Measurements from ENCODE around the gene REEP5. TPM values are rescaled to one million over a fixed set of nuclear protein-coding genes. Genes with fewer than 3 reads are reported as not detected.

Gene REEP5
- total and polyA plus RNA-seq, 2 of the 13 experiments (the other 11 are each of a cell fraction or from before 2014, with no cell fraction given), result 49.4 to 239 TPM

DNA sequence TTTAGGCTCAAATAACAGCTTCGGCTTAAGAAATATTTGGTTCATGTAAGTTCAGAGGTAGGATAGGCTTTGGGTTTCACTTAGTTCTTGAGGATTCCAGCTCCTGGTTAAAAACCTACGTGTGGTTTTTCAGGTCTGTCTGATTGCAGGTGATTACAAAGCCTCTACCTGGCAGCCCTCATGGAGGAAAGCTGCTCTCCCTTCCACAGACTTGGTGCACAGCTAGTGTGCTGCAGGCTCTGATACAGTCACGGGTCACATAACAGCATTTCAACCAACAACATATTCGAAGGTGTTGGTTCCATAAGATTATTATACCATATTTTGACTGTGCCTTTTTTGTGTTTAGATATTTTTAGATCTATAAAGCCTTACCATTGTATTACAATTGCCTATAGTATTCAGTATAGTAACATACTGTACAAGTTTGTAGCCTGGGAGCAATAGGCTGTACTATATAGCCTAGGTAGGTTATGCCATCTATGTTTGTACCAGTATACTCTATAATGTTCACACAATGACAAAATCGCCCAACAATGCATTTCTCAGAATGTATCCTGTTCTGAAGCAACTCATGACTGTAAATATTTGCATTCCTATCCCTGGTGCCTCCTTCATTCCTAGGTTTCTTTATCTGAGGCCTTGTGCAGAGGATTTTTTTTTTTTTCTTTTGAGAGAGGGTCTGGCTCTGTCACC lies 46.5 kb upstream of the REEP5 start (continued):
- TF ChIP-seq, protein P1, sequence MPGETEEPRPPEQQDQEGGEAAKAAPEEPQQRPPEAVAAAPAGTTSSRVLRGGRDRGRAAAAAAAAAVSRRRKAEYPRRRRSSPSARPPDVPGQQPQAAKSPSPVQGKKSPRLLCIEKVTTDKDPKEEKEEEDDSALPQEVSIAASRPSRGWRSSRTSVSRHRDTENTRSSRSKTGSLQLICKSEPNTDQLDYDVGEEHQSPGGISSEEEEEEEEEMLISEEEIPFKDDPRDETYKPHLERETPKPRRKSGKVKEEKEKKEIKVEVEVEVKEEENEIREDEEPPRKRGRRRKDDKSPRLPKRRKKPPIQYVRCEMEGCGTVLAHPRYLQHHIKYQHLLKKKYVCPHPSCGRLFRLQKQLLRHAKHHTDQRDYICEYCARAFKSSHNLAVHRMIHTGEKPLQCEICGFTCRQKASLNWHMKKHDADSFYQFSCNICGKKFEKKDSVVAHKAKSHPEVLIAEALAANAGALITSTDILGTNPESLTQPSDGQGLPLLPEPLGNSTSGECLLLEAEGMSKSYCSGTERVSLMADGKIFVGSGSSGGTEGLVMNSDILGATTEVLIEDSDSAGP (CRISPR knock-in tag; IDR thresholded peaks at IDR 0.05; ENCODE audit: borderline replicate concordance), result no peak
- TF ChIP-seq ZBTB3 (CRISPR knock-in tag; IDR thresholded peaks at IDR 0.05; ENCODE audit: borderline replicate concordance, low read depth) (no peak), HOXA3 (CRISPR knock-in tag; IDR thresholded peaks at IDR 0.05) (no peak), THAP11 (CRISPR knock-in tag; IDR thresholded peaks at IDR 0.05) (peak; percentile 43), MAF1 (CRISPR knock-in tag; IDR thresholded peaks at IDR 0.05; ENCODE audit: borderline replicate concordance) (no peak), CC2D1A (CRISPR knock-in tag; IDR thresholded peaks at IDR 0.05) (no peak), RFXANK (CRISPR knock-in tag; IDR thresholded peaks at IDR 0.05) (0 out of 2 replicates have a peak, but pooled peaks have one; percentile 11), KLF16 (CRISPR knock-in tag; IDR thresholded peaks at IDR 0.05) (peak in 1 of 2 experiments; percentile 54; a peak in 1 of 4 replicates), ARID2 (CRISPR knock-in tag; IDR thresholded peaks at IDR 0.05; ENCODE audit: borderline replicate concordance) (no peak), FOXK1 (CRISPR knock-in tag; IDR thresholded peaks at IDR 0.05; ENCODE audit: borderline replicate concordance, low read depth) (peak; percentile 23; the same call in 1 of the 2 replicates), GTF2F1 (IDR thresholded peaks at IDR 0.05; ENCODE audit: low read length) (no peak), ZFP62 (CRISPR knock-in tag; IDR thresholded peaks at IDR 0.05) (no peak), ZNF781 (CRISPR knock-in tag; IDR thresholded peaks at IDR 0.05; ENCODE audit: borderline replicate concordance, not compliant biosample characterization) (no peak), ZKSCAN8 (CRISPR knock-in tag; IDR thresholded peaks at IDR 0.05; ENCODE audit: borderline replicate concordance) (peak; percentile 58; the same call in 1 of the 2 replicates), ZNF253 (CRISPR knock-in tag; IDR thresholded peaks at IDR 0.05; ENCODE audit: borderline replicate concordance) (no peak), FOXJ3 (CRISPR knock-in tag; IDR thresholded peaks at IDR 0.05; ENCODE audit: borderline replicate concordance) (peak; percentile 63; the same call in 1 of the 2 replicates)
- TF ChIP-seq, protein P2, sequence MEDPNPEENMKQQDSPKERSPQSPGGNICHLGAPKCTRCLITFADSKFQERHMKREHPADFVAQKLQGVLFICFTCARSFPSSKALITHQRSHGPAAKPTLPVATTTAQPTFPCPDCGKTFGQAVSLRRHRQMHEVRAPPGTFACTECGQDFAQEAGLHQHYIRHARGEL (CRISPR knock-in tag; IDR thresholded peaks at IDR 0.05), result no peak
- TF ChIP-seq, protein P3, sequence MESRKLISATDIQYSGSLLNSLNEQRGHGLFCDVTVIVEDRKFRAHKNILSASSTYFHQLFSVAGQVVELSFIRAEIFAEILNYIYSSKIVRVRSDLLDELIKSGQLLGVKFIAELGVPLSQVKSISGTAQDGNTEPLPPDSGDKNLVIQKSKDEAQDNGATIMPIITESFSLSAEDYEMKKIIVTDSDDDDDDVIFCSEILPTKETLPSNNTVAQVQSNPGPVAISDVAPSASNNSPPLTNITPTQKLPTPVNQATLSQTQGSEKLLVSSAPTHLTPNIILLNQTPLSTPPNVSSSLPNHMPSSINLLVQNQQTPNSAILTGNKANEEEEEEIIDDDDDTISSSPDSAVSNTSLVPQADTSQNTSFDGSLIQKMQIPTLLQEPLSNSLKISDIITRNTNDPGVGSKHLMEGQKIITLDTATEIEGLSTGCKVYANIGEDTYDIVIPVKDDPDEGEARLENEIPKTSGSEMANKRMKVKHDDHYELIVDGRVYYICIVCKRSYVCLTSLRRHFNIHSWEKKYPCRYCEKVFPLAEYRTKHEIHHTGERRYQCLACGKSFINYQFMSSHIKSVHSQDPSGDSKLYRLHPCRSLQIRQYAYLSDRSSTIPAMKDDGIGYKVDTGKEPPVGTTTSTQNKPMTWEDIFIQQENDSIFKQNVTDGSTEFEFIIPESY (CRISPR knock-in tag; IDR thresholded peaks at IDR 0.05), result no peak
- TF ChIP-seq, protein P4, sequence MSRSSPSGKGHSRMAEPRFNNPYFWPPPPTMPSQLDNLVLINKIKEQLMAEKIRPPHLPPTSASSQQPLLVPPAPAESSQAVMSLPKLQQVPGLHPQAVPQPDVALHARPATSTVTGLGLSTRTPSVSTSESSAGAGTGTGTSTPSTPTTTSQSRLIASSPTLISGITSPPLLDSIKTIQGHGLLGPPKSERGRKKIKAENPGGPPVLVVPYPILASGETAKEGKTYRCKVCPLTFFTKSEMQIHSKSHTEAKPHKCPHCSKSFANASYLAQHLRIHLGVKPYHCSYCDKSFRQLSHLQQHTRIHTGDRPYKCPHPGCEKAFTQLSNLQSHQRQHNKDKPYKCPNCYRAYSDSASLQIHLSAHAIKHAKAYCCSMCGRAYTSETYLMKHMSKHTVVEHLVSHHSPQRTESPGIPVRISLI (CRISPR knock-in tag; IDR thresholded peaks at IDR 0.05; ENCODE audit: borderline replicate concordance), result peak; percentile 93
- TF ChIP-seq, protein P5, sequence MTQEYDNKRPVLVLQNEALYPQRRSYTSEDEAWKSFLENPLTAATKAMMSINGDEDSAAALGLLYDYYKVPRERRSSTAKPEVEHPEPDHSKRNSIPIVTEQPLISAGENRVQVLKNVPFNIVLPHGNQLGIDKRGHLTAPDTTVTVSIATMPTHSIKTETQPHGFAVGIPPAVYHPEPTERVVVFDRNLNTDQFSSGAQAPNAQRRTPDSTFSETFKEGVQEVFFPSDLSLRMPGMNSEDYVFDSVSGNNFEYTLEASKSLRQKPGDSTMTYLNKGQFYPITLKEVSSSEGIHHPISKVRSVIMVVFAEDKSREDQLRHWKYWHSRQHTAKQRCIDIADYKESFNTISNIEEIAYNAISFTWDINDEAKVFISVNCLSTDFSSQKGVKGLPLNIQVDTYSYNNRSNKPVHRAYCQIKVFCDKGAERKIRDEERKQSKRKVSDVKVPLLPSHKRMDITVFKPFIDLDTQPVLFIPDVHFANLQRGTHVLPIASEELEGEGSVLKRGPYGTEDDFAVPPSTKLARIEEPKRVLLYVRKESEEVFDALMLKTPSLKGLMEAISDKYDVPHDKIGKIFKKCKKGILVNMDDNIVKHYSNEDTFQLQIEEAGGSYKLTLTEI (CRISPR knock-in tag; conservative IDR thresholded peaks at IDR 0.05), result no peak
